HG02970 (cell line): ENCODE data around the gene MGLL.
"Not testable (repeated sequence)": the region's sequence is repeated elsewhere in the genome, so short reads cannot be mapped to it uniquely, and the experiment has no call there.

Source experiments
- ATAC-seq: cut with Tn5 transposase; IDR thresholded peaks from one replicate; pipeline ENCODE4 v1.9.1; 2021; ENCODE audit warnings: mild to moderate bottlenecking, moderate library complexity, moderate number of reproducible peaks; ENCODE audit not compliant: unreplicated experiment, low FRiP score

The MGLL gene

GRCh38 chr3:127712881-127713771 lies 109.2 kb downstream of the MGLL start:
- ATAC-seq = no peak

- no peak for ATAC-seq
These were observed 109.9 kb downstream of the MGLL start for GRCh38 chr3:127712461-127712860.

DNA sequence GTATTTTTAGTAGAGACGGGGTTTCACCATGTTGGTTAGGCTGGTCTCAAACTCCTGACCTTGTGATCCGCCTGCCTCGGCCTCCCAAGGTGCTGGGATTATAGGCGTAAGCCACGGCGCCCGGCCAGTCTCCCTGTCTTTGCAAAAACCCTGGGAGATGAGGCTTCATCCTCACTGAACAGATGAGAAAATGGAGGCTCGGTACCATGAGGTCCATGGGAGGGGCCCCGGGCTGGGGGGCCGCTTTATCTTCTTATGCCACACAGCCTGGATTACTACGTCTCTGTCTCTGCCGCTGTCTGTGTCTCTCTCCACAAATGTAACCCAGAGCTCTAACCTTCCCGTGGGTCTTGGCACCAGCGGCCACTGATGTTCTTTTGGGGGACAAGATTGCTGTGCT lies 110.4 kb downstream of the MGLL start:
- no peak for ATAC-seq

DNA sequence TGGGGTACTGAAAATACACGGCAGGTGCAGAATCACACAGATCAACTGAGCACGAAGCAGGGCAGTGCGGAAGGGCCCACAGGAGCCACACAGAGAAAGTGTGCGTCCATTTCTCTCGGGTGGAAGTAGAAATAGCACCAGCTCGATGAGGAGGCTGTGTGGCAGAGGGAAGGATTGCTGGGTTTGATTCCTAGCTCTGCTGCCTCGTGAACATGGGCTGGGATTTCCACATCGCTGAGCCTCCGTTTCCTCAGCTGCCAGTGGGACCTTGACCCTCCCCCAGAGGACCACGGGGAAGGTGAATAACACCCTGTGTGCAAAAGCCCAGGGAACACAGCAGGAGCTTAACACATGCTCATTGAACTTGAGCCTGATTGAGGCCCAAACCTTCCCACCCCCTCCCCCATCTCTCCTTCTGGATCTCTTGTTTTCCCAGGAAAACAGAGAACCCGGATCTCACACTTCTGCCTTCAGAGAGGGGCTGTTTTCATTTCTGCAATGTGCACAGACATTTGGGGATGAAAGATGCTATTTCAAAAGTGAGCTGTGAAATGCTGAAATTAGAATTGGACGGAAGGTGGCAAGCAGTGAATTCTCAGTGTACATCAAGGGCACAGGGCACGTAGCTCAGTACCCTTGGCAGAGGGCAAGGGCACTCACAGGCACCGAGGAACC lies 111.2 kb downstream of the MGLL start:
- no peak for ATAC-seq

- no peak for ATAC-seq
These were observed 112.0 kb downstream of the MGLL start for GRCh38 chr3:127710155-127710941.

DNA sequence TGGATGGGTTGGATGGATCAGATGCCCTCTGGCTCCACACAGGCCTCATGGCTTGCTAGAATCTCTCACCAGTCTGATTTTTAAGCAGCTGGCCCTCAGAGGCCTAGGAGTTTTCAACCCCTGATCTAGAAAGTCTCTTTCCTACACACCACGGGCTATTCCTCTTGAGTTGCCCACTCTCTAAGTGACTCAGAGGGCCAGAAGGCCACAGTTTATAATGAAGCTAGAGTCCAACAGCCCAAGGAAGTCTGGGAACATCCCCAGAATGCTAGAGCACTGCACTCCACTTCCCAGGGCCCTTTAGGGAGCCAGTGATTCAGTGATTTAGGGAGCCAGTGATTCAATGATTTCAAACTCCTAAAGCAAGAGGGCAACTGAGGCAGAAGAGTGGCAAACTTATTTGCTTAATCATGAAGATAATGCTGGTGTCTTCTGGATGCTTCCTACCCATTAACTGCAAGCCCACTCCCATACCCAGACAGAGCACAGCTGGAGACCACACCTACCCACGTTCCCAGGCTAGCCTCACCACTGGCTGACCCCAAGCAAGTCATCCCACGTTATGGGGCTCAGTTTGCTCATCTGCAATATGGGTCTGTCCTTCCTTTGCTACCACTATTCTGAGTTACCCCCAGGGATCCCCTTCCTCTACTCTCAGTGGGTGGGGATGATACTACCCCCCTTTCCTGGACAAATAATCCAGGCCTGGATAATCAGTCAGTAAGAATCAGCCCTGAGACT lies 112.8 kb downstream of the MGLL start:
- no peak for ATAC-seq

DNA sequence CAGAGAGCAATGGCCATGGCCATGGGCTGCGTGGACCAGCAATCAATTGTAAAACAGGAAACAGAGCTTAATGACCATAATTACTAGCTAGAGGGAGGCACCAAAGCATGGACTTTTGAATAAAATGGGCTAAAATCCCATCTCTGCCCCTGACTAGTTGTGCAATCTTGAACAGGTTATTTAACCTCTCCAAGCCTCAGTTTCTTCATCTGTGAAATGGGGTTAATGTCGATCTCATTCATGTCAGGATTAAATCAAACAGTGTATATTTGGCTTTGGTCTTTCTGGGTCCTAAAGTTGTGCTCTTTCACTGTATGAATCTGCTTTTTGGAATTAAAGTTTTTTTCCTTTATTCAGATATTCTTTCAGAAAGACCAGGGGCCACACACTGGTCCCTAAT lies 113.5 kb downstream of the MGLL start:
- no peak for ATAC-seq

DNA sequence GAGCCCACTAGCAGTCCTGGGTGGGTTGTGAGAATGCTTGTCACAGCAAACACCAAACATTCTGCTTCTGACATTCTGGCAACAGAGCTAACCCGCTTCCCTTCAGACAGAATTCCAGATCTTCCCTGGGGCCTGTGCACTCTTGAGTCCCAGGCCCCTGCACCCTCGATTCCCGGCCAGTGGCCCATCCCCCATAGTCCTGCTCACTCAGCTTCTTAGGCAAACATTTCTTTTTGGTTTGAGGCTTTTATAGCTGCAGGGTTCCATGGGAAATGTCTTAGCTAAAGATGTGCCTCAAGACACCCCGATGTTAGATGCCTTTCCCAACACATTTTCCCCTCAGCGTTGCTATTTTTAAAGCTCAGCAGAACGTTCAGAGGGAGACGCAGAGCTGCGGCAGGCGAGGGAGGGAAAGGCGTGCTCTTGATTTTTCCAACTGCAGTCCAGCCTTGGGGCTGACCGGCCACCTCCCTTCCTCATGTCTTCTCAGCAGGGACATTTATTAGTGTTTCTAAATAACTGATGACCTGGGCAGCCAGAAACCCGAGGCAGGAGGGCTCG lies 114.4 kb downstream of the MGLL start:
- ATAC-seq = no peak

- ATAC-seq = no peak
These were observed 115.4 kb downstream of the MGLL start for GRCh38 chr3:127706785-127707351.

GRCh38 chr3:127706312-127706711 lies 116.0 kb downstream of the MGLL start:
- no peak for ATAC-seq

DNA sequence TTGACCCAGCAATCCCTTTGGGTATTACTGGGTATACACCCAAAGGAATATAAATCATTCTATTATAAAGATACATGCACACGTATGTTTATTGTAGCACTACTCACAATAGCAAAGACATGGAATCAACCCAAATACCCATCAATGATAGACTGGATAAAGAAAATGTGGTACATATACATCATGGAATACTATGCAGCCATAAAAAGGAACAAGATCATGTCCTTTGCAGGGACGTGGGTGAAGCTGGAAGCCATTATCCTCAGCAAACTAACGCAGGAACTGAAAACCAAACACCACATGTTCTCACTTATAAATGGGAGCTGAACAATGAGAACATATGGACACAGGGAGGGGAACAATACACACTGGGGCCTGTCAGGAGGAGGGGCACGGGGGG lies 117.5 kb downstream of the MGLL start:
- not testable (repeated sequence) for ATAC-seq

GRCh38 chr3:127702151-127702578 lies 120.2 kb downstream of the MGLL start:
- no peak for ATAC-seq

DNA sequence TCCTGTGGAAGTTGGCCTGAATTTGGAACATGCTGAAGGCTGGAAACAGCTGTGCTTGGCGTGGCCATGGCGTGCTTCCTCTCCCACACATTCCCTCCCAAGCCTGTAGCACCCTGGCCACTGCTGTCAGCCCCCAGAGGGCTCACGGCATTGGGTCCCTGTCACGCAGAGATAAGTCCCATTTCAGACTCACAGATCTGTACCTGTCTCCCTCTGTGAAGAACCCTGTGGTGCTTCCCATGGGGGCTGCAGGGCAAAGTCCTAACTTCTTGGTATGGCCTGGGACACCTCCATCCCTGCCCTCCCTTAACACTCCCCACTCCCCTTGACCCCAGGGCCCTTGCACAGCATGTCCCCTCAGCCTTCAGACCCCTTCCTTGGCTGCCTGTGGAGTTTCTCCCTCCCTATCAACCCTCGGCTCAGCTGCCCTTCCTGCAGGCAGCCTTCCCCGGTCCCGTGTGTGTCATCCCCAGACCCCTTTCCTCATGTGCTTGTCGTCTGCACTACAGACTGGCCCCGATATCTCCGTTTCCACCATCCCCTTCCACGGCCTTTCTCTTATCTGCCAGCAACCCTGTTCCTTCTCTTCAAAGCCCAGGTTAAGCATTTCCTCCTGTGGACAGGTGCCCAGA lies 120.9 kb downstream of the MGLL start:
- ATAC-seq = no peak

DNA sequence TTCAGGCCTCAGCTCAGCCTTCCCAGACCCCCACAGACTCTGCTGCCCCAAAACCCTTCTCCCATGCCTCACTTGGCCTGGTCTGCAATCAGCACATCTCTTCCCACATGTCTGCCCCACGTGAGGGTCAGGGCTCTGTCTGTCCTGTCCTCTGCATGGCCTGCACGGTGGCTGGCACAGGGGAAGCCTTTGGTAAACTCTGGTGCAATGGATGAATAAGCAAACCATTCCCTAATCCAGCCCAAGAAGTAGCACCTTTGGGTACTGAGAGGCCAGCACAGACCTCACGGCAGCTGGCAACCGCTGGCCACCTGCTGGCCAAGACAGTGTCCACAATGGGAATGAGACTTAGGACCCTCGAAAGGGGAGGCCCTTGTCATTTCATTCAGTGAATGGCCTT lies 121.9 kb downstream of the MGLL start:
- ATAC-seq = no peak

GRCh38 chr3:127699416-127700300 lies 122.7 kb downstream of the MGLL start:
- ATAC-seq = no peak

GRCh38 chr3:127698691-127699415 lies 123.5 kb downstream of the MGLL start:
- ATAC-seq = no peak

- no peak for ATAC-seq
These were observed 124.0 kb downstream of the MGLL start for GRCh38 chr3:127698286-127698685.
